ENCODE data around the gene CHRNA9.

GRCh38 chr4:40322811-40323210 is 12.3 kb upstream of the CHRNA9 start:
- TF ChIP-seq SUZ12 (IDR thresholded peaks at IDR 0.05), result no peak
- TF ChIP-seq TARDBP (IDR thresholded peaks at IDR 0.05), result no peak
- TF ChIP-seq FOXM1 (IDR thresholded peaks at IDR 0.05; ENCODE audit: borderline replicate concordance), result no peak
- no peak for TF ChIP-seq SP1 (IDR thresholded peaks at IDR 0.05)
- no peak for TF ChIP-seq HDGF (IDR thresholded peaks at IDR 0.05; ENCODE audit: borderline replicate concordance)
